KBM-7 (cell line): ENCODE data around the gene DAPK3.
"Not testable (repeated sequence)": the region's sequence is repeated elsewhere in the genome, so short reads cannot be mapped to it uniquely, and the experiment has no call there.

Experiments
- DNase-seq: peaks from one replicate; pipeline ENCODE4 v3.0.0-alpha.2; 2015
- in situ Hi-C: fragments of 300-500 bp; cut with MboI; formaldehyde crosslinking; loops from 2 replicates; pipeline ENCODE4 v1.14.3; 2020; ENCODE audit warnings: low sequenced_read_pairs, low pct_unique_long_range_greater_than_20kb, mixed read lengths

DAPK3 gene

GRCh38 chr19:3963458-3964255 is 7.2 kb downstream of the DAPK3 start:
- in situ Hi-C loops = no loop called here

DNA sequence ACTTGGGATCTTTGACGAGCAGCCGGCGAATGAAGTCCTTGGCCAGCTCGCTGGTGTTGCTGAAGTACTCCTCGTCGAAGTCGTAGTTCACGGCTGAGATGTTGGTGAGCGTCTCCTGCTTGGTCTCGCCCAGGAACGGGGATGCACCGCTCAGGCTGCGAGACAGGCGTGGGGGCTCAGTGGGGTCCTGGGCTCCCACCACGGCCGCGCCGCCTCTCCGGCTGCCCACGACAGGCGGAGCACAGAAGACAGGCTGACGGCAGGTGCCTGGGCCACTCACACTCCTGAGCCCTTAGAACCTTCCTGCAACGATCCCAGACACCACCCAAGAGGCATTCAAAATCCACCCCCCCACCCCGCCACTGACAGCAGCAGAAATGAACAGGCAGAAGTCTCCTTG is 9.9 kb downstream of the DAPK3 start:
- no peak for DNase-seq
- in situ Hi-C loops = no loop called here

More at GRCh38 chr19:3963458-3964255, 7.2 kb downstream of the DAPK3 start:
- no peak for DNase-seq

GRCh38 chr19:3959766-3960131 is 11.2 kb downstream of the DAPK3 start:
- in situ Hi-C loops = no loop called here
- no peak for DNase-seq

GRCh38 chr19:3958836-3959765 is 11.8 kb downstream of the DAPK3 start:
- in situ Hi-C loops = no loop called here
- no peak for DNase-seq

- in situ Hi-C loops = no loop called here
- DNase-seq = no peak
These were observed 15.2 kb downstream of the DAPK3 start for GRCh38 chr19:3955688-3956087.

- in situ Hi-C loops, DNase-seq: not testable (repeated sequence)
These were observed 15.6 kb downstream of the DAPK3 start for GRCh38 chr19:3955276-3955675.

- in situ Hi-C loops = no loop called here
- no peak for DNase-seq
These were observed 16.8 kb downstream of the DAPK3 start for GRCh38 chr19:3954107-3954506.

DNA sequence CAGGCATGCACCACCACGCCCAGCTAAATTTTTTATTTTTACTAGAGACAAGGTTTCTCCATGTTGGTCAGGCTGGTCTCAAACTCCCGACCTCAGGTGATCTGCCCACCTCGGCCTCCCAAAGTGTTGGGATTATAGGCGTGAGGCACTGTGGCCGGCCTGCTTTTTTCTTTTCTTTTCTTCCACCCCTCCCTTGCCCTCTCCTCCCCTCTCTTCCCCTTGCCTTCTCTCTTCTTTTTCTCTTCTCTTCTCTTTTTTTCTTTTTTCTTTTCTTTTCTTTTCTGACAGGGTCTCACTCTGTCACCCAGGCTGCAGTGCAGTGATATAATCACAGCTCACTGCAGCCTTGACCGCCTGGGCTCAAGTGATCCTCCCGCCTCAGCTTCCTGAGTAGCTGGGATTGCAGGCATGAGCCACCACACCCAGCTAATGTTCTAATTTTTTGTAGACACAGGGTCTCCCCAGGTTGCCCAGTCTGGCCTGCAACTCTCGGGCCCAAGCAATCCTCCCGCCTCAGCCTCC is 18.1 kb downstream of the DAPK3 start:
- in situ Hi-C loops, DNase-seq: not testable (repeated sequence)

- in situ Hi-C loops = no loop called here
- DNase-seq = no peak
These were observed 19.7 kb downstream of the DAPK3 start for GRCh38 chr19:3950871-3951861.

DNA sequence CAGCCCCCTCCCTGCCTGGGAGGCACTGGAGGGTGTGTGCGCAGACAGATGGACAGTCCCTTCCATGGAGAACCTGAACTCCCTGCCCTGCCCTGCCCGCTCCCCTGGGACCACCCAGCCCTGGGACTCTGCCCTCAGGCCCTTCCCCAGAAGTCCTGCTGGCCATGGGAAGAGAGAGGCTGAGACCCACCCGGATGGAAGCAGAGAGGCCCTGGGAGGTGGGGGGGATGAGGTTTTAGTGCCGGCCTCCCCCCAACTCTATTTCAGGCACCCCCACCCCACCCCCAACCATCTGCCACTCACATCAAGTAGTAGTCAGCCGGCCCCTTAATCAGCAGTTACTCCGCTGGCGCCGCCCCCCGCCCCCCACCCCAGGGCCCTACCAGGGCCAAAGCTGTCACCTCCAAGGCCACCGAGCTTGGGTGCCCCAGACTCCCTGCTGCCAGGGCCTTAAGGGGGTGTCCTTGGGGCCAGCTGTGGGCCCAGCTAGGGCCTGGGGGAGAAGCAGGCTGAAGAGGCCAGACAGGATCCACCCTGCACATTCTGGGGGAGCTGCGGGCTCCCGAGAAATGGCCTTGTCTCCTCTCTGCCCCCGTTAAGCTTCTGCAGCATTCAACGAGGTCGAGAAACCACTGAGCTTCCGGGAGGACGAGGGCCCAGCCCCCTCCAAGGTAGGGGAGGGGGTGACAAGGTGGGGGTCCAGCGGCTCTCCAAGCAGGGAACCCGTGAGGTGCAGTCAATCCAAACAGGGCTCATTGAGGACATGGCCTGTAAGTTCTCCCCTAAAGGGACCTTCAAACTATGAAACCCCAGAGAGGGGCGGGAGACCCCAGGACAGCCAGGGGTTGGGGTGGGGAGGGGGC is 20.7 kb downstream of the DAPK3 start:
- DNase-seq = no peak
- in situ Hi-C loops = no loop called here

DNA sequence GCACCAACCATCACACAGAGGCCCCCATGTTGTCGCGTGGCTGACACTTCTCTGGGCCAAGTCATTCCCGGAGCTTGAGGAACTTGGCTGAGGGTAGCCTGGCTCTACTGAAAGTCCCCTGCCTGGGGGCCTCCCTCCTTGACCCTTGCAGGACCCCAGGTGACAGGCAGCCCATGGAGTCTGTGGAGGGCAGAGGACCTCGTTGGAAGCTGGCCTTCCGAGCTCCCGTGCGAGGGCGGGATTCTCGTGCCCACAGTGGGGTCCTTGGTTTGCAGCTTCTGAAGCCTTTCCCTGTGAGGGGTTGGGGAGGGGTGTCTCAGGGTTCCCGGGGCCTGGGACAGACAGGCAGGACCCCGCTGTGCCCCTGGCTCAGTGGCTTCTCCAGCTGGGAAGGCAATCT is 21.6 kb downstream of the DAPK3 start:
- in situ Hi-C loops = no loop called here
- no peak for DNase-seq

GRCh38 chr19:3947316-3947933 is 23.5 kb downstream of the DAPK3 start:
- in situ Hi-C loops, DNase-seq: not testable (repeated sequence)

DNA sequence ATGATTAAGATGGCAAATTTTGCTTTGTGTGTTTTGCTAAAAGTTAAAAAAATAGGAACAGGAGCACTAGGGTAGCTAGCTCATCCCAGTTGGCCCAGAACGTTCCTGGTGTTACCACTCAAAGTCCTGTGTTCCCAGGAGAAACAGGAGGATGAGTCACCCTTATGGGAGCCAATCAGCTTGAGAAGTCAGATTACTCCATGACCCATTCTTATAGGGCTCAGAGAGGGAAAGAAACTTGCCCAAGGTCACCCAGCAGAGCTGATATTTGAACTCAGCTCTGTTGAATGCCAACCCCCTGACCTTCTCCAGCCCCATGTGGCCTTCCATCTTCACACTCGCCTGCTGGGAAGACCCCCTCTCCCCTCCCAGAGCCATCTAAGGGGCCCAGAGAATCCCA is 25.1 kb downstream of the DAPK3 start:
- in situ Hi-C loops = no loop called here
- no peak for DNase-seq

- in situ Hi-C loops = no loop called here
- peak; percentile 61 for DNase-seq
These were observed 26.7 kb downstream of the DAPK3 start for GRCh38 chr19:3944018-3944721.

DNA sequence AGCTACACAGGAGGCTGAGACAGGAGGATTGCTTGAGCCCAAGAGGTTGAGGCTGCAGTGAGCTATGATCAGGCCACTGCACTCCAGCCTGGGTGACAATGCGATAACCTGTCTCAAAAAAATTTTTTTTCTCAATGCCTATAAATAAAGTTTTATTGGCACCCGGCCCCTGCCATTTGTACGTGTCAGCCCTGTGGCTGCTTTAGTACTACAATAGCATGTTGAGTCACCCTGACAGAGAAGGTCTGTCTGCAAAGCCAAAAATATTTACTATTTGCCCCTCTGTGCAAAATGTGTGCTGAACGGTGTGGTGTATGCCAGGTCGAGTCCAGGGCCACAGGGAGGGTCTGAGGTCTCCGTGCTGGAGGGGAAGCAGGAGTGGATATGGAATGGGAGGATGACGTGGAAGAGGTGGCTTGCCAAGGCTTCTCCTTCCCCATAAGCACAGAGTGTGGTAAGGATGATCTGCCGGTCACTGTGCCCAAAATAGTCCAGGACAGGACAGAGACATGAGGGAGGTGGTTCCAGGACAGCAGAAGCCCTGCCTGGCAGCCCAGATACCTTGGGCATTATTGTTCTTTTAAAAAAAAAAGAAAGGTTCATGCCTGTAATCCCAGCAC is 28.0 kb downstream of the DAPK3 start:
- in situ Hi-C loops = no loop called here
- DNase-seq = peak; percentile 40

GRCh38 chr19:3938300-3938950 is 32.5 kb downstream of the DAPK3 start:
- in situ Hi-C loops, DNase-seq: not testable (repeated sequence)
